Neural cell (in vitro differentiated cells): ENCODE results near the gene TPR.

Source experiments
- EZH2 ChIP-seq: fragments of 200-600, 300-800 bp; shearing (Covaris generic), sonication (generic); IDR thresholded peaks from 2 replicates; pipeline ENCODE4 v1.6.1; 2014; ENCODE audit warnings: antibody characterized with exemption, low read length, borderline replicate concordance, mild to moderate bottlenecking; ENCODE audit not compliant: insufficient read depth, poor library complexity, severe bottlenecking
- POLR2AphosphoS5 ChIP-seq: IDR thresholded peaks from 2 replicates; pipeline ENCODE4 v1.6.1; 2012
- TF ChIP-seq, protein P1 (sequence below): fragments of 450-650 bp; IDR thresholded peaks from 2 replicates; pipeline ENCODE4 v1.5.1; 2014; ENCODE audit warnings: antibody characterized with exemption, mild to moderate bottlenecking, moderate library complexity; ENCODE audit not compliant: poor library complexity, severe bottlenecking

DNA sequence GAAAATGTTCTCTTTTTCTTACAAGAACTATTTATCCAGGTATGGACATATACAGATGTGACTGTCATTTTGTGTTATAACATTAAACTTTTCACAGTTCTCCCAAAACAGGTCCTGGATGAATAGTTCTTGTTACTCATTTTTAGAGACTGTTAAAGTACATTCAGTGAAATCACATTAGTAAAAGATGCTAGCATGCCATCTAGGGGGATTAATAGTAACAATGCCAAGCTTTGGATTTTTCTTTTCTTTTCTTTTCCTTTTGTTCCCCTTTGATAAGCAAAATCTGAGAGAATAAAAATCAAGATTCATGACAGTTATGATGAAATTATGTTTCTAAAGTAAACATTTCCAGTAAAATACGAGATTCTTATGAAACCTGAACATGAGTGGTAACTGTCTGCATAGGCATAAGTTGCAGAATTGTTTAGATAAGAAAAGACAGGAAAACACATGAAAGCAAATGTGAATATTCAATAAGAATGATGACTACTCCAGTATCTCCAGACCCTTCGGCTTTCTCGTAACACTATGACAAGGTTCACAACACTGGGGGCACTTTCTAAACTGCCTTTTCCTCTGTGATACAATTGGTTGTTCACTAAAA is 77.5 kb downstream of the TPR start:
- TF ChIP-seq, protein P1, sequence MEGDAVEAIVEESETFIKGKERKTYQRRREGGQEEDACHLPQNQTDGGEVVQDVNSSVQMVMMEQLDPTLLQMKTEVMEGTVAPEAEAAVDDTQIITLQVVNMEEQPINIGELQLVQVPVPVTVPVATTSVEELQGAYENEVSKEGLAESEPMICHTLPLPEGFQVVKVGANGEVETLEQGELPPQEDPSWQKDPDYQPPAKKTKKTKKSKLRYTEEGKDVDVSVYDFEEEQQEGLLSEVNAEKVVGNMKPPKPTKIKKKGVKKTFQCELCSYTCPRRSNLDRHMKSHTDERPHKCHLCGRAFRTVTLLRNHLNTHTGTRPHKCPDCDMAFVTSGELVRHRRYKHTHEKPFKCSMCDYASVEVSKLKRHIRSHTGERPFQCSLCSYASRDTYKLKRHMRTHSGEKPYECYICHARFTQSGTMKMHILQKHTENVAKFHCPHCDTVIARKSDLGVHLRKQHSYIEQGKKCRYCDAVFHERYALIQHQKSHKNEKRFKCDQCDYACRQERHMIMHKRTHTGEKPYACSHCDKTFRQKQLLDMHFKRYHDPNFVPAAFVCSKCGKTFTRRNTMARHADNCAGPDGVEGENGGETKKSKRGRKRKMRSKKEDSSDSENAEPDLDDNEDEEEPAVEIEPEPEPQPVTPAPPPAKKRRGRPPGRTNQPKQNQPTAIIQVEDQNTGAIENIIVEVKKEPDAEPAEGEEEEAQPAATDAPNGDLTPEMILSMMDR, result no peak
- no peak for TF ChIP-seq EZH2
- no peak for TF ChIP-seq POLR2AphosphoS5
